GM12878 (cell line): Measurements from ENCODE around the gene GNG12. TPM values are rescaled to one million over a fixed set of nuclear protein-coding genes. Genes with fewer than 3 reads are reported as not detected.
A peak's percentile ranks its signal among the peaks of the same experiment; 100 is the strongest.

ENCODE experiments used
- CREM ChIP-seq: IDR thresholded peaks from 2 replicates; pipeline ENCODE4 v1.6.1; 2014; ENCODE audit warnings: antibody characterized with exemption, low read depth
- CUX1 ChIP-seq: IDR thresholded peaks from 2 replicates; pipeline ENCODE4 v1.6.1; 2012; ENCODE audit warnings: improper control_type of control experiment, low read depth, low read length; ENCODE audit not compliant: insufficient replicate concordance
- EP300 ChIP-seq, 2 experiments: fragments of 150-350 bp in 1 of 2; IDR thresholded peaks; 2 replicates each; pipeline ENCODE4 v1.6.1; 2011 to 2012; ENCODE audit warnings: low read depth in 2 of 2, low read length in 2 of 2, borderline replicate concordance in 1 of 2, improper control_type of control experiment in 1 of 2, inconsistent platforms in 1 of 2; ENCODE audit not compliant: control insufficient read depth in 1 of 2
- IRF4 ChIP-seq: IDR thresholded peaks from 2 replicates; pipeline ENCODE4 v1.6.1; 2011; ENCODE audit warnings: low read depth, low read length
- KLF5 ChIP-seq: fragments of 450-650 bp; IDR thresholded peaks from 2 replicates; pipeline ENCODE4 v1.6.1; 2014; ENCODE audit warnings: mild to moderate bottlenecking; ENCODE audit not compliant: partially characterized antibody
- MLLT1 ChIP-seq: fragments of 450-650 bp; IDR thresholded peaks from 2 replicates; pipeline ENCODE4 v1.6.1; 2016; ENCODE audit warnings: mild to moderate bottlenecking
- MTA2 ChIP-seq: fragments of 450-650 bp; IDR thresholded peaks from 2 replicates; pipeline ENCODE4 v1.6.1; 2016; ENCODE audit warnings: low read depth, mild to moderate bottlenecking, moderate library complexity
- MXI1 ChIP-seq: fragments of 150-350 bp; IDR thresholded peaks from 2 replicates; pipeline ENCODE4 v1.6.1; 2011; ENCODE audit warnings: low read depth, mild to moderate bottlenecking, inconsistent platforms, low read length, improper control_type of control experiment
- NFXL1 ChIP-seq: fragments of 450-650 bp; IDR thresholded peaks from 2 replicates; pipeline ENCODE4 v1.6.1; 2017; ENCODE audit warnings: antibody characterized with exemption, mild to moderate bottlenecking, borderline replicate concordance
- SP1 ChIP-seq: IDR thresholded peaks from one replicate; pipeline ENCODE4 v1.6.1; 2011; ENCODE audit warnings: low read depth, low read length
- TCF3 ChIP-seq: IDR thresholded peaks from 2 replicates; pipeline ENCODE4 v1.6.1; 2012; ENCODE audit warnings: low read depth, mild to moderate bottlenecking, low read length, borderline replicate concordance; ENCODE audit not compliant: insufficient read depth
- ZNF592 ChIP-seq: fragments of 450-650 bp; IDR thresholded peaks from 2 replicates; pipeline ENCODE4 v1.6.1; 2017; ENCODE audit warnings: mild to moderate bottlenecking, moderate library complexity
- ZNF687 ChIP-seq: fragments of 450-650 bp; IDR thresholded peaks from 2 replicates; pipeline ENCODE4 v1.6.1; 2017; ENCODE audit warnings: mild to moderate bottlenecking, moderate library complexity
- polyA plus RNA-seq, 11 experiments: library from polyadenylated mRNA; depleted of rRNA in 4 of 11; unstranded in 6 of 11; stranded (reverse) in 5 of 11; fragments of >200 nt; fragmentation: Nextera tagmentation in 4 of 11; fragmentation: Illumina TruSeq in 1 of 11; extraction: Ambion mirVana in 4 of 11; extraction: Trizol in 1 of 11; gene quantifications; 1 replicate in 1 of 11; 2 replicates in 10 of 11; pipeline versions ENCODE4 v1.2.1 to v1.2.3, GENCODE V29; 2011 to 2016; ENCODE audit warnings: inconsistent platforms in 2 of 11, missing spikeins in 2 of 11, low read depth in 1 of 11
- total RNA-seq, 4 experiments: library from RNA; depleted of rRNA in 3 of 4; stranded (reverse); fragments of >200 nt in 3 of 4; fragmentation: Illumina TruSeq in 1 of 4; extraction: Trizol in 1 of 4; gene quantifications; 2 replicates each; pipeline versions ENCODE4 v1.2.1 to v1.2.3, GENCODE V29; 2013 to 2021

GNG12 gene
- total and polyA plus RNA-seq, 10 of the 15 experiments (the other 5 are each of a cell fraction or from before 2014, with no cell fraction given): 0.22 to 32.8 (median 0.35) TPM

GRCh38 chr1:67760030-67760821 is 73.0 kb downstream of the GNG12 start (continued):
- TF ChIP-seq ZNF592 (peak; percentile 85; the same call in 1 of the 2 replicates), MTA2 (peak; percentile 96), TCF3 (peak; percentile 94), CREM (peak; percentile 87), EP300 (IDR thresholded peaks at IDR 0.05; ENCODE audit: borderline replicate concordance in 1 of 2, control insufficient read depth in 1 of 2, low read depth in 2 of 2, low read length in 2 of 2) (peak; percentile 96 to 99; a peak in 3 of 4 replicates), KLF5 (peak; percentile 82), IRF4 (peak; percentile 94), SP1 (peak; percentile 73), ZNF687 (peak; percentile 95), NFXL1 (no peak), MXI1 (peak; percentile 67), CUX1 (peak; percentile 44), MLLT1 (peak; percentile 79; the same call in 1 of the 2 replicates)
